Astrocyte (in vitro differentiated cells and primary cell): ENCODE measurements around the gene HLCS. TPM values are rescaled to one million over a fixed set of nuclear protein-coding genes. Genes with fewer than 3 reads are reported as not detected.

ENCODE experiments used
- DNase-seq: peaks from one replicate; pipeline ENCODE4 v3.0.0-alpha.2; 2010; ENCODE audit warnings: low read depth
- FAIRE-seq: peaks from 2 replicates; lab custom pipeline; 2011; peaks lifted over from hg19 to GRCh38; lab: Jason Lieb, UNC
- H2AFZ ChIP-seq: 2 replicates; pipeline ENCODE4 v1.6.0; 2012; ENCODE audit warnings: low read depth, low read length, inconsistent platforms
- H3K27ac ChIP-seq: 2 replicates; pipeline ENCODE4 v1.5.1; 2011; ENCODE audit warnings: low read depth, low read length, inconsistent platforms
- H3K27me3 ChIP-seq: 2 replicates; pipeline ENCODE4 v1.6.0; 2011; ENCODE audit warnings: low read length, inconsistent platforms; ENCODE audit not compliant: insufficient read depth
- H3K36me3 ChIP-seq: 2 replicates; pipeline ENCODE4 v1.5.1; 2011; ENCODE audit warnings: low read length, inconsistent platforms; ENCODE audit not compliant: insufficient read depth
- H3K4me1 ChIP-seq: 2 replicates; pipeline ENCODE4 v1.5.1; 2011; ENCODE audit warnings: low read length, inconsistent platforms; ENCODE audit not compliant: insufficient read depth
- H3K4me2 ChIP-seq: 2 replicates; pipeline ENCODE4 v1.6.0; 2012; ENCODE audit warnings: low read length, inconsistent platforms
- H3K4me3 ChIP-seq: 2 replicates; pipeline ENCODE4 v1.5.1; 2011; ENCODE audit warnings: low read depth, mild to moderate bottlenecking, low read length, inconsistent platforms; ENCODE audit not compliant: insufficient read depth
- H3K79me2 ChIP-seq: 2 replicates; pipeline ENCODE4 v1.6.0; 2012; ENCODE audit warnings: mild to moderate bottlenecking, low read length, inconsistent platforms; ENCODE audit not compliant: insufficient read depth
- H3K9ac ChIP-seq: 2 replicates; pipeline ENCODE4 v1.6.0; 2012; ENCODE audit warnings: mild to moderate bottlenecking, low read length, inconsistent platforms
- H3K9me3 ChIP-seq: 2 replicates; pipeline ENCODE4 v1.5.1; 2012; ENCODE audit warnings: low read depth, mild to moderate bottlenecking, low read length, inconsistent platforms; ENCODE audit not compliant: insufficient read depth
- H4K20me1 ChIP-seq: 2 replicates; pipeline ENCODE4 v1.6.0; 2012; ENCODE audit warnings: low read length, inconsistent platforms; ENCODE audit not compliant: insufficient read depth
- H3K27ac Mint-ChIP-seq: one replicate; pipeline ENCODE4 v1.8.0; 2021; ENCODE audit warnings: mild to moderate bottlenecking, mixed read lengths; ENCODE audit not compliant: unreplicated experiment
- H3K27me3 Mint-ChIP-seq: one replicate; pipeline ENCODE4 v1.8.0; 2021; ENCODE audit warnings: low read depth, mixed read lengths; ENCODE audit not compliant: unreplicated experiment
- H3K36me3 Mint-ChIP-seq: one replicate; pipeline ENCODE4 v1.8.0; 2021; ENCODE audit warnings: low read depth, mixed read lengths; ENCODE audit not compliant: unreplicated experiment
- H3K4me1 Mint-ChIP-seq: one replicate; pipeline ENCODE4 v1.8.0; 2021; ENCODE audit warnings: low read depth, mixed read lengths; ENCODE audit not compliant: unreplicated experiment
- H3K4me3 Mint-ChIP-seq: one replicate; pipeline ENCODE4 v1.8.0; 2021; ENCODE audit warnings: mild to moderate bottlenecking, moderate library complexity, mixed read lengths; ENCODE audit not compliant: unreplicated experiment
- H3K9me3 Mint-ChIP-seq: one replicate; pipeline ENCODE4 v1.8.0; 2021; ENCODE audit warnings: mild to moderate bottlenecking, mixed read lengths; ENCODE audit not compliant: unreplicated experiment
- CTCF ChIP-seq: IDR thresholded peaks from 2 replicates; pipeline ENCODE4 v1.5.1; 2011; ENCODE audit warnings: low read depth, mild to moderate bottlenecking, inconsistent platforms, low read length, moderate library complexity; ENCODE audit not compliant: insufficient read depth
- EZH2 ChIP-seq: IDR thresholded peaks from 2 replicates; pipeline ENCODE4 v1.6.1; 2012; ENCODE audit warnings: mild to moderate bottlenecking, low read length, inconsistent platforms; ENCODE audit not compliant: insufficient read depth
- total RNA-seq: library from RNA; stranded (reverse); gene quantifications from 2 replicates; pipeline ENCODE4 v1.2.1, GENCODE V29; 2021

HLCS gene
- total RNA-seq, 1 donor from 2014 or later: 20.9 TPM

- no peak overlapping the region for H3K9ac ChIP-seq
- Mint-ChIP-seq H3K4me1 (peaks cover 17% of the 10 kb centered on the region), H3K27me3 (no peaks in the 10 kb centered on the region), H3K9me3 (no peaks in the 10 kb centered on the region), H3K4me3 (no peak overlapping the region), H3K27ac (peak overlapping the region; percentile 24), H3K36me3 (peaks cover 8% of the 10 kb centered on the region)
- H3K27ac ChIP-seq: no peak overlapping the region
- H2AFZ ChIP-seq: no peak overlapping the region
- no peaks in the 10 kb centered on the region for H4K20me1 ChIP-seq
- TF ChIP-seq EZH2 (no peak), CTCF (no peak)
- H3K4me2 ChIP-seq: no peak overlapping the region
- DNase-seq (peak; percentile 45), FAIRE-seq (no peak)
- H3K79me2 ChIP-seq: no peaks in the 10 kb centered on the region
- H3K36me3 ChIP-seq: no peaks in the 10 kb centered on the region
- H3K27me3 ChIP-seq: no peaks in the 10 kb centered on the region
- no peaks in the 10 kb centered on the region for H3K9me3 ChIP-seq
- peaks cover 25% of the 10 kb centered on the region for H3K4me1 ChIP-seq
- no peak overlapping the region for H3K4me3 ChIP-seq
These were observed 209.9 kb downstream of the HLCS start for GRCh38 chr21:36756527-36756926.

GRCh38 chr21:36754241-36754898 is 212.1 kb downstream of the HLCS start:
- Histone ChIP-seq H2AFZ (no peak overlapping the region), H4K20me1 (no peaks in the 10 kb centered on the region), H3K36me3 (no peaks in the 10 kb centered on the region), H3K4me2 (peak overlapping the region; percentile 28), H3K27me3 (no peaks in the 10 kb centered on the region), H3K27ac (peak overlapping the region; percentile 65), H3K79me2 (no peaks in the 10 kb centered on the region), H3K4me3 (no peak overlapping the region), H3K9ac (peak overlapping the region; percentile 21), H3K4me1 (peaks cover 45% of the 10 kb centered on the region), H3K9me3 (no peaks in the 10 kb centered on the region)
- H3K36me3 Mint-ChIP-seq: peaks cover 5% of the 10 kb centered on the region
- no peaks in the 10 kb centered on the region for H3K9me3 Mint-ChIP-seq
- no peak overlapping the region for H3K4me3 Mint-ChIP-seq
- H3K4me1 Mint-ChIP-seq: peaks cover 31% of the 10 kb centered on the region
- peak overlapping the region; percentile 29 for H3K27ac Mint-ChIP-seq
- TF ChIP-seq EZH2 (no peak), CTCF (no peak)
- no peaks in the 10 kb centered on the region for H3K27me3 Mint-ChIP-seq
- FAIRE-seq: no peak
- peak; percentile 17 for DNase-seq

- TF ChIP-seq EZH2: no peak
- TF ChIP-seq CTCF: no peak
- peak overlapping the region; percentile 65 for H3K27ac ChIP-seq
- no peaks in the 10 kb centered on the region for H3K27me3 Mint-ChIP-seq
These were observed 212.9 kb downstream of the HLCS start for GRCh38 chr21:36753556-36753955.

More at GRCh38 chr21:36753556-36753955, 212.9 kb downstream of the HLCS start:
- Histone ChIP-seq H3K4me1 (peaks cover 45% of the 10 kb centered on the region), H3K4me3 (no peak overlapping the region), H3K36me3 (no peaks in the 10 kb centered on the region), H2AFZ (no peak overlapping the region), H3K27me3 (no peaks in the 10 kb centered on the region), H3K4me2 (peak overlapping the region; percentile 28), H3K9ac (peak overlapping the region; percentile 21), H3K79me2 (no peaks in the 10 kb centered on the region), H3K9me3 (no peaks in the 10 kb centered on the region), H4K20me1 (no peaks in the 10 kb centered on the region)
- H3K4me1 Mint-ChIP-seq: peaks cover 34% of the 10 kb centered on the region
- peak overlapping the region; percentile 84 for H3K27ac Mint-ChIP-seq
- H3K4me3 Mint-ChIP-seq: peak overlapping the region; percentile 28
- peaks cover 2% of the 10 kb centered on the region for H3K36me3 Mint-ChIP-seq
- no peaks in the 10 kb centered on the region for H3K9me3 Mint-ChIP-seq
- DNase-seq: peak; percentile 95
- peak; percentile 58 for FAIRE-seq
